Effector CD4-positive, alpha-beta T cell (primary cell): ENCODE data around the gene KAT7.
"Not testable (repeated sequence)": the region's sequence is repeated elsewhere in the genome, so short reads cannot be mapped to it uniquely, and the experiment has no call there.

Source experiments
- DNase-seq: peaks from one replicate; pipeline ENCODE4 v3.0.0-alpha.2; 2020
- total RNA-seq: gene quantifications from one replicate; lab custom pipeline; 2026; lab: John Stamatoyannopoulos, UW

Gene KAT7
- 307 reads per million, percentile 96 among the genes with 10 or more reads in this experiment for total RNA-seq

- peak; percentile 98 for DNase-seq
Observed at GRCh38 chr17:49788478-49789242, at the start of gene KAT7. TSS of gene KAT7 (plus strand) at chr17:49788681. CDS start at chr17:49788835, 154 bp downstream.

DNA sequence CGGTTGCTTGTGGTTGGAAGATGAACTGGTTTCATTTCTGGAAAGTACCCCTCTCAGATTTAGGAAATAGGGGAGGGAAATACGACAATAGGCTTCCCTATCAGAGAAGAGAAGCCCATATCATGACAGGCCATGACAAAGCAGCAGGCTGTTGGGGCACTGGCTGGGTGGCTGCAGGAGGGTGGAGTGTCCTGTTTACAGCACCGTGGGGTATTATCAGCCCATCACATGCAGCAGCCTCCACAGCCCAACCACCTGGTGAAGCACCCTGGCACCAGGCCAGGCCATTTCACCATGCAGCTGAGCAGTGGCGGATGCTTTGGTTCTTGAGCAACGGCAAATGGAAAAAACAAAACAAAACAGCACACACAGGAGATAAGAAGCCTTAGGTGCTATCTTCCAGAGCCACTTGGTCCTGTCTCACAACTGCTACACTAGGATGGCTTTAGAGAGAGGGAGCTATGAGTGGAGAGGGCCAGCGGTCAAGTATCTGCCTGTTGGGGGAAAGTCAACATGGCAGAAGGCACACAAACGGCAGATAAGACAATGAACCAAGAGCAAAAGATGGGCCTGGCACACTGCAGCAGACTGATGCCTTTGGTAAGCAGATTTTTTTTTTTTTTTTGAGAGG lies 48.7 kb upstream of the KAT7 start:
- peak; percentile 97 for DNase-seq

GRCh38 chr17:49741009-49741691 lies 47.3 kb upstream of the KAT7 start:
- no peak for DNase-seq

GRCh38 chr17:49741692-49742076 lies 46.8 kb upstream of the KAT7 start:
- DNase-seq: no peak

GRCh38 chr17:49742166-49742638 lies 46.3 kb upstream of the KAT7 start:
- DNase-seq: no peak

GRCh38 chr17:49745175-49746139 lies 43.0 kb upstream of the KAT7 start:
- DNase-seq: no peak

- peak; percentile 32 for DNase-seq
Observed at GRCh38 chr17:49746791-49747490, 41.5 kb upstream of the KAT7 start.

DNA sequence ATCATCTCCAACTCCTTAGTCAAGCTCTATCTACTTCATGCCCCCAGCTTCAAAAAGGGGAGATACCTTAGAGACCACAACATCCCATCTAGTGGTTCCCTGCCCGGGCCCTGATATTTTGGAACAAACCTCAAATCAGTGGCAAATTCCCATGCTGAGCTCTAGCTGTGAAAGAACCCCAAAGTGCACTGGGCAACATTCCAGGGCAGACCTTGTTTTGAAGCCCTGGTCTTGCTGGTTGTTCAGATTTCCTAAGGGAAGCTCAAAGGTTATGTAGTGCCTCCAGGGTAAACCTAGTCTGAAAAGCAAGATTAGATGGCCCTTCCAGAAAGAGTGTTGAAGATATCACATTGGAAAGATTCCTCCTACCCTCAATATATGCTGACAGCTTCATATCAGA lies 40.8 kb upstream of the KAT7 start:
- no peak for DNase-seq

- DNase-seq: no peak
Observed at GRCh38 chr17:49748223-49748622, 40.3 kb upstream of the KAT7 start.

GRCh38 chr17:49748791-49749190 lies 39.7 kb upstream of the KAT7 start:
- DNase-seq: peak; percentile 59

GRCh38 chr17:49749730-49750129 lies 38.8 kb upstream of the KAT7 start:
- no peak for DNase-seq

- DNase-seq: no peak
Observed at GRCh38 chr17:49752508-49752907, 36.0 kb upstream of the KAT7 start.

- DNase-seq: no peak
Observed at GRCh38 chr17:49753959-49754391, 34.5 kb upstream of the KAT7 start.

GRCh38 chr17:49755663-49756283 lies 32.7 kb upstream of the KAT7 start:
- DNase-seq: no peak

DNA sequence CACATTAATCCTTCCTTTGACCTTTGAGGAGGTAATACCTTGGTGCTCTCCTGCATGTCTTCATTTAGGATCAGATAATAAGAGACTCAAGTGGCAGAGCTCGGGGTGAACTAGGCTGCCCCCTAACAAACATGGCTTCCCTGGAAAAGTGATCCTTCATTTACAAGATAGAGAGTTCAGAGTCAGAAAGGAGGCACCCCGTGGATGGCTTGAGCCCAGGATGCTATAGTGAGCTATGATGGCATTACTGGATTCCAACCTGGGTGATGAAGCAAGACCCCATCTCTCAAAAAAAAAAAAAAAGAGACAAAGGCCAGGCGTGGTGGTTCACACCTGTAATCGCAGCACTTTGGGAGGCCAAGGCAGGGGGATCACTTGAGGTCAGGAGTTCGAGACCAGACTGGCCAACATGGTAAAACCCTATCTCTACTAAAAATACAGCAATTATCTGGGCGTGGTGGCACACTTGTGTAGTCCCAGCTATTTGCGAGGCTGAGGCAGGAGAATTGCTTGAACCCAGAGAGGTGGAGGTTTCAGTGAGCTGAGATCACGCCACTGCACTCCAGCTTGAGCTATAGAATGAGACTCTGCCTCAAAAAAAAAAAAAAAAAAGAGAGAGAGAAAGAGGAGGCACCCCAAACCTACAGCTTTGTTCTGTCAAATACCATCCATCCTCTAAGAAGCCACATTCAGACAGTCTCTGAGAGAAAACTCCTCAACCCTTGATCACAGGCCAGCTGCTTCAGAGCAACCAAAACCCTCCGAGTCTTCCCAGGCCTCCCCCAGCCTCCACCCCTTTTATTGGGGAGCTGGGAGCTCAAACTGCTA lies 31.9 kb upstream of the KAT7 start:
- DNase-seq: no peak

- DNase-seq: no peak
Observed at GRCh38 chr17:49757151-49757777, 31.2 kb upstream of the KAT7 start.

DNA sequence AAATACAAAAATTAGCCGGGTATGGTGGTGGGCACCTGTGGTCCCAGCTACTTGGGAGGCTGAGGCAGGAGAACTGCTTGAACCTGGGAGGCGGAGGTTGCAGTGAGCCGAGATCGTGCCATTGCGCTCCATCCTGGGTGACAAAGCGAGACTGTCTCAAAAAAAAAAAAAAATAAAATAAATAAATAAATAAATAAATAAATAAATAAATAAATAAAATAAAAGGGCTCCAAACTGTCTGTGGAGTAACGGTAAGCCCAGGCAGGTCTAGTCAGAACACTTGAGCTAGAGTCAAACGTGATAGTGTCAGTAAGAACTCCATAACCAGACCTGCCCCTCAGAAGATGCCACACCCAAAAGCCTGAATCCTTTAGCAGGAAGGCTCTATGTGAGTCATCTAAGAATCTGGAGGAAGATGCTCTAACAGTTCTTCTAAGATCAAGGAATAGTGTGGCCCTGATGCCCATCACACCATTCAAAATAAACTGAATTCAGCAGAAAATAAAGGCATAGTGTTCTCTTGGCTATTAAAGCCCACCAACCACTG lies 29.9 kb upstream of the KAT7 start:
- DNase-seq: not testable (repeated sequence)

DNA sequence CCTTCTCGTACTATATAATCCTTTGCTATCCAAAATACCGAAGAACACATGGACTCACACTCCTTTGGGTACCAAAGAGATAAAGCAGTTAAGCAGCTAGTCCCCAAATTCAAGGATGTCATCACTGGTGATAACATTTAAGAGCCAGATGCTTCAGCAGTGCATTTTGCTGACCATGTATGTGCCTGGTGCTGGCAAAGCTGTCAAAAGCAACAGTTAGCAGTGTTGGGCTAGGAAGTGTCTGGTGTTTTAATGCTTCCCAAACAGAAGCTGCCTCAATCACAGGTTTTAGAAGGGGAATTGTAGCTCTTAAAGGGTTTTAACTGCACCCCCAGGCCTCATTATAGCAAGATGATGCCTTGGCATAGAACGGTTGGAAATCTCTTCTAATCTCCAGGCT lies 29.3 kb upstream of the KAT7 start:
- no peak for DNase-seq

DNA sequence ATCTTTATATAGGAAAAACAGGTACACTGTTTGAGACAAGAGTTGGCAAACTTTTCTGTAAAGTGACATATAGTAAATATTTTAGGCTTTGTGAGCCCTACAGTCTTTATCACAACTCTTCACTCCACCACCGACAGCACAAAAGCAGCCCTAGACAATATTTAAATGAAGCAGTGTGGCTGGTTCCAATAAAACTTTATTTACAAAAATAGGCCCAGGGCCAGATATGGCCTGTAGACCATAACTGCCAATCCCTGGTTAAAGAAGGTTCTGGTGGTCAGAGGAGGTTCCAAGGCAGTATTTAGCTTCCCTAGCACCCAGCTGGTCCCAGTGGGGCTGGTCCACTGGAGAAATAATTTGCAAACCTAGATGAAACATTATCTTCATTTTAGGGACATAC lies 28.2 kb upstream of the KAT7 start:
- DNase-seq: no peak
